Type B pancreatic cell (in vitro differentiated cells): ENCODE data around the gene KIF18B. TPM values are rescaled to one million over a fixed set of nuclear protein-coding genes. Genes with fewer than 3 reads are reported as not detected.
A peak's percentile ranks its signal among the peaks of the same experiment; 100 is the strongest.

Experiments used
- DNase-seq: peaks from one replicate; pipeline ENCODE4 v3.0.0; 2021; ENCODE audit warnings: mixed read lengths; ENCODE audit not compliant: unreplicated experiment; ENCODE audit errors: extremely low spot score
- H3K27ac Mint-ChIP-seq: 2 replicates; pipeline ENCODE4 v1.8.0; 2021; ENCODE audit warnings: mild to moderate bottlenecking, mixed read lengths
- H3K27me3 Mint-ChIP-seq: 2 replicates; pipeline ENCODE4 v1.8.0; 2021; ENCODE audit warnings: mixed read lengths
- H3K36me3 Mint-ChIP-seq: 2 replicates; pipeline ENCODE4 v1.8.0; 2021; ENCODE audit warnings: mixed read lengths
- H3K4me1 Mint-ChIP-seq: one replicate; pipeline ENCODE4 v1.8.0; 2021; ENCODE audit warnings: mixed read lengths; ENCODE audit not compliant: unreplicated experiment
- H3K4me3 Mint-ChIP-seq: 2 replicates; pipeline ENCODE4 v1.8.0; 2021; ENCODE audit warnings: mild to moderate bottlenecking, mixed read lengths
- H3K9me3 Mint-ChIP-seq: 2 replicates; pipeline ENCODE4 v1.8.0; 2021; ENCODE audit warnings: mixed read lengths
- total RNA-seq: library from RNA; stranded (reverse); gene quantifications from 2 replicates; pipeline ENCODE4 v1.2.1, GENCODE V29; 2021; ENCODE audit warnings: low replicate concordance
- TF ChIP-seq, protein P1 (sequence below): fragments of 200-600 bp; sonication (generic); conservative IDR thresholded peaks from 2 replicates; pipeline ENCODE4 v1.5.0; 2021; ENCODE audit warnings: antibody characterized with exemption, mild to moderate bottlenecking

The KIF18B gene
- total RNA-seq, 1 donor from 2014 or later, result 49.3 TPM

- DNase-seq, result no peak
- Mint-ChIP-seq H3K36me3 (no peaks in the 10 kb centered on the region), H3K4me1 (peaks cover 6% of the 10 kb centered on the region), H3K4me3 (no peak overlapping the region), H3K27ac (no peak overlapping the region), H3K27me3 (peaks cover 53% of the 10 kb centered on the region), H3K9me3 (no peaks in the 10 kb centered on the region)
- TF ChIP-seq, protein P1, sequence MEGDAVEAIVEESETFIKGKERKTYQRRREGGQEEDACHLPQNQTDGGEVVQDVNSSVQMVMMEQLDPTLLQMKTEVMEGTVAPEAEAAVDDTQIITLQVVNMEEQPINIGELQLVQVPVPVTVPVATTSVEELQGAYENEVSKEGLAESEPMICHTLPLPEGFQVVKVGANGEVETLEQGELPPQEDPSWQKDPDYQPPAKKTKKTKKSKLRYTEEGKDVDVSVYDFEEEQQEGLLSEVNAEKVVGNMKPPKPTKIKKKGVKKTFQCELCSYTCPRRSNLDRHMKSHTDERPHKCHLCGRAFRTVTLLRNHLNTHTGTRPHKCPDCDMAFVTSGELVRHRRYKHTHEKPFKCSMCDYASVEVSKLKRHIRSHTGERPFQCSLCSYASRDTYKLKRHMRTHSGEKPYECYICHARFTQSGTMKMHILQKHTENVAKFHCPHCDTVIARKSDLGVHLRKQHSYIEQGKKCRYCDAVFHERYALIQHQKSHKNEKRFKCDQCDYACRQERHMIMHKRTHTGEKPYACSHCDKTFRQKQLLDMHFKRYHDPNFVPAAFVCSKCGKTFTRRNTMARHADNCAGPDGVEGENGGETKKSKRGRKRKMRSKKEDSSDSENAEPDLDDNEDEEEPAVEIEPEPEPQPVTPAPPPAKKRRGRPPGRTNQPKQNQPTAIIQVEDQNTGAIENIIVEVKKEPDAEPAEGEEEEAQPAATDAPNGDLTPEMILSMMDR, result no peak
Measured at GRCh38 chr17:44914148-44914547, 33.4 kb downstream of the KIF18B start.

DNA sequence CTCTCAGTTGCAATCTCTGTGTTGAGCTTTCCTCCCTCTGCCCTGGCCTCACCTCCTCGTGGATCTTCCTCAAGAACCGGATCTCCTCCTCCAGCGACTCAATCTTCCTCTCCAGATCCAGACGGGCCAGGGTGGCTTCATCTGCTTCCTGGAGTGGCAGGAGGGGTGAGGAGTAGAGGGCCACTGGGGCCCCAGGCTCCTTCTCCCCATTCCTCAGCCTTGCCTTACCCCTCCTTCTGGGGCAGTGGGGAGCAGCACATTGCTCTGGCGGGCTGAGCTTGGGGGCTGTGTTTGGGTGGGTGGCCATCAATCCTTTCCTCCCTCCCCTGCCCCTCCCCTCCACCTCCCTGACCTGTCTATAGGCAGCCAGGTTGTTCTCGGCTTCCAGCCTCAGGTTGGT is 33.9 kb downstream of the KIF18B start:
- Mint-ChIP-seq H3K27me3 (peaks cover 55% of the 10 kb centered on the region), H3K4me3 (no peak overlapping the region), H3K27ac (no peak overlapping the region), H3K9me3 (no peaks in the 10 kb centered on the region), H3K36me3 (no peaks in the 10 kb centered on the region), H3K4me1 (peaks cover 6% of the 10 kb centered on the region)
- DNase-seq, result no peak
- TF ChIP-seq, protein P1, result no peak

DNA sequence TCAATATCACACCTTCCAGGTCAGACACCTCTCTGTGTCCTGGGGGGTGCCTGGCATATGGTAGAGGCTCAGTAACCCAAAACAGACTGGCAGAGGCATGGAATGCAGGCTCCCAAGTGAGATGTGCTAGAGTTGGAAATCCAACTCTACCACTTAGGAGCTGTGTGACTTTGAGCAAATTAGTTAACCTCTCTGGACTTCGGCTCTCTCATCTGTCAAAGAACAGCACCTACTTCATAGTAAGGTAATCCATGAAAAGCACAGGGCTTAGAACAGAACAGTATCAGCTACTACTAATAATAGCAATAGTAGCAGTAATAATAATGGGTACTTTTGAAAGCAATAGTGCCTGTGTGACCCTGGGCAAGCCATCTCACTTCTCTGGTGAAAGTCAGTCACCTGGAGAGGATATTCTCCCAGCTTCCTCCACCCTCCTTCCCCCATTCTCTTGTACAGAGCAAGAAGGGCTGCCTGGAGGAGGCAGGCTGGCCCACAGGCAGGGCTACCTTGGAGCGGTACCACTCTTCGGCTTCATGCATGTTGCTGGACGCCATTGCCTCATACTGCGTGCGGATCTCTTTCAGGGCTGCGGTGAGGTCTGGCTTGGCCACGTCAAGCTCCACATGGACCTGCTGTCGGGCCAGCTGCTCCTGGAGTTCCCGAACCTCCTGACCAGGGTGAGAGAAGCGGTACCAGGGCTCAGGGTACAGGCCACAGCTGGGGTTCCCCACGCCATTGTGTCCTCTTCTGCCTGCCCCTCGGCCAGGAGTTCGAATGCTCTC is 34.6 kb downstream of the KIF18B start:
- Mint-ChIP-seq H3K4me3 (peak overlapping the region; percentile 31), H3K36me3 (no peaks in the 10 kb centered on the region), H3K4me1 (peaks cover 6% of the 10 kb centered on the region), H3K9me3 (no peaks in the 10 kb centered on the region), H3K27ac (no peak overlapping the region), H3K27me3 (peaks cover 51% of the 10 kb centered on the region)
- TF ChIP-seq, protein P1, result no peak
- no peak for DNase-seq

DNA sequence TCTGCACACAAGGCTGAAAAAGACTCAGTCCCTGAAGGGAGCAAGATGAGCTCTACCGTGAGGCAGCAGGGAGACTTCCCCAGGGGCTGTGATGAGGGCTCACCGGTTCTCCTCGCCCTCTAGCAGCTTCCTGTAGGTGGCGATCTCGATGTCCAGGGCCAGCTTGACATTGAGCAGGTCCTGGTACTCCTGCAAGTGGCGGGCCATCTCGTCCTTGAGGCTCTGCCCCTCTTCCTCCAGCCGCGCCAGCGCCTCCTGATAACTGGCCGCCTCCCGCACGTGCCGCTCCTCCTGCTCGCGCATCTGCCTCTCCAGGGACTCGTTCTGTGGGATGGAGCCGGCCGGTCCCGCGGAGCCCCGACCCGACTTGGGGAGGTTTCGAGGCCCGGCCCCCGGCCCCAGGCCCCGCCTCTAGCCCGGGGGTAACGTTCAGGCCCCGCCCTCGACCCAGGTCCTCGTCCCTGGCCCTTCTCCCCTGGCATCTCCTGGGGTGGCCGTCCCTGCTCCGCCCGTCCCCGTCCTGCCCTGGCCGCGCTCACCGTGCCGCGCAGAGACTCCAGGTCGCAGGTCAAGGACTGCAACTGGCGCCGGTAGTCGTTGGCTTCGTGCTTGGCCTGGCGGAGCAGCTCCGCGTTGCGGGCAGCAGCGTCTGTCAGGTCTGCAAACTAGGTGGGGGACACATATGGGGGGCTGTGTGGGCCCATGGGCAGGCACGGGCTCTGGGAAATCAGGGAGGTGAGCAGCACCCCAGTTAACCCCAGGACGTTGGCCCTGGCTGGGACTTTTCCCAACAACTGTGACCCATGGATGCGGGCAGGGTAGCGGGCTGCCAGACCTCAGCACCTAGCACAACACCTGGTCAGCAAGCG is 36.2 kb downstream of the KIF18B start:
- Mint-ChIP-seq H3K27ac (no peak overlapping the region), H3K4me3 (peak overlapping the region; percentile 44), H3K36me3 (no peaks in the 10 kb centered on the region), H3K27me3 (peaks cover 52% of the 10 kb centered on the region), H3K4me1 (peaks cover 6% of the 10 kb centered on the region), H3K9me3 (no peaks in the 10 kb centered on the region)
- no peak for DNase-seq
- TF ChIP-seq, protein P1, result peak; percentile 76

DNA sequence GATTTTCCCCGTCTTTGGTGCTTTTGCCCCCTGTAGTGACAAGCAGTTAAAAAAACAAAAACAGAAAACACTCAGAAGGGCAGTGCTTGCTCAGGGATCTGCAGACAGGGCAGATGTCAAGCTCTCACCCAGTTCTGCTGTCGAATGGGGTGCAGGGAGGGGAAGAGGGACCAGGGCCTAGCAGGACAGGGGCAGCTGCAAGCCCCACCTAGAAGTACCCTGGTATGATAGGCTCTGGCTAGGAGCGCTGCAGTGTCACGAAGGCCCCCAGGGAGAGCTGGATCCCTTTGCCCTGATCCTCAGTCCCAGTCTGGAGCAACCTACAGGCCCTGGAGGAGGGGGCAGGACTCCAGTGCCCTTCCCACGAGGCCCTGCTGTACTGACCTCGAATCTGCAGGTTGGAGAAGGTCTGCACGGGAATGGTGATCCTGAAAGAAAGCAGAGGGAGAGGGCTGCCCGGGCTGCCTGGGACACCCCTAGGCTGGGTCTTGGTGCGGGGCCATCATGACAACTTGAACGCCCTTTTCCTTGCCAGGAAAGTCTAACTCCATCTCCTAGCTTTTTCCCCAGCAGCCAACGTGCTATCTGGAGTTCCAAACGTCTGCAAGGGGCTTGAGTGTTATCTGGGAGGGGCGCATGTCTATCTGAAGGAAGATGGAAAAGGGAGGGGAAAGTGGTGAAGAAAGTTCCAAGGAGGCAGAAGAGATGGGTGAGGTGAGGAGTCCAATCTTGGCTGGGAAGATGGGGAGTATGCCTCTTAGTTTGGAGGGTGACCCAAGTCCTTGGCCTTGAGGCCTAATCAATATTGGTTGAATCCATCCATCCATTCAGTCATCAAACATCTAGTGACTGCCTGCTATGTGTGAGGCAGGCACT is 37.1 kb downstream of the KIF18B start:
- Mint-ChIP-seq H3K36me3 (no peaks in the 10 kb centered on the region), H3K4me3 (peak overlapping the region; percentile 44), H3K9me3 (no peaks in the 10 kb centered on the region), H3K4me1 (peaks cover 6% of the 10 kb centered on the region), H3K27me3 (peaks cover 55% of the 10 kb centered on the region), H3K27ac (no peak overlapping the region)
- no peak for DNase-seq
- TF ChIP-seq, protein P1, result no peak
